MCF 10A (cell line): Measurements from ENCODE around the gene PGBD5. TPM values are rescaled to one million over a fixed set of nuclear protein-coding genes. Genes with fewer than 3 reads are reported as not detected.

Source experiments
- BruUV-seq: library from RNA; stranded (reverse); fragments of 400-500 nt; replicated peaks from 2 replicates; lab custom pipeline; 2021; lab: Mats Ljungman, UMichigan
- CTCF ChIA-PET: fragments of 300-600 bp; sonication (Branson Sonifier 250); formaldehyde crosslinking; extraction: SDS; loops from one replicate; lab custom pipeline; 2021; ENCODE audit warnings: antibody characterized with exemption, inconsistent platforms; lab: Yijun Ruan, JAX
- POLR2A ChIA-PET: fragments of 300-600, 350-650 bp; sonication (Branson Sonifier 250); formaldehyde crosslinking; extraction: SDS; loops from one replicate; lab custom pipeline; 2020; ENCODE audit warnings: antibody characterized with exemption, inconsistent platforms; lab: Yijun Ruan, JAX
- DNase-seq: peaks from one replicate; pipeline ENCODE4 v3.0.0-alpha.2; 2018; ENCODE audit not compliant: unreplicated experiment
- H3K27ac Mint-ChIP-seq: one replicate; pipeline ENCODE4 v1.8.0; 2022; ENCODE audit warnings: mild to moderate bottlenecking, low read depth, mixed read lengths; ENCODE audit not compliant: unreplicated experiment
- H3K27me3 Mint-ChIP-seq: one replicate; pipeline ENCODE4 v1.8.0; 2022; ENCODE audit warnings: mixed read lengths; ENCODE audit not compliant: insufficient read depth, unreplicated experiment
- H3K36me3 Mint-ChIP-seq: one replicate; pipeline ENCODE4 v1.8.0; 2022; ENCODE audit warnings: mild to moderate bottlenecking, moderate library complexity, mixed read lengths; ENCODE audit not compliant: insufficient read depth, unreplicated experiment
- H3K4me1 Mint-ChIP-seq: one replicate; pipeline ENCODE4 v1.8.0; 2022; ENCODE audit warnings: mixed read lengths; ENCODE audit not compliant: insufficient read depth, unreplicated experiment
- H3K4me3 Mint-ChIP-seq: one replicate; pipeline ENCODE4 v1.8.0; 2022; ENCODE audit warnings: mild to moderate bottlenecking, moderate library complexity, mixed read lengths; ENCODE audit not compliant: unreplicated experiment
- H3K9me3 Mint-ChIP-seq: one replicate; pipeline ENCODE4 v1.8.0; 2022; ENCODE audit warnings: mixed read lengths; ENCODE audit not compliant: unreplicated experiment
- intact Hi-C: fragments of 100-400 bp; cut with micrococcal nuclease; formaldehyde crosslinking; loops from 2 replicates; pipeline ENCODE4 v1.14.1; 2022
- total RNA-seq: library from RNA; stranded (reverse); gene quantifications from 2 replicates; pipeline ENCODE4 v1.2.3, GENCODE V29; 2022
- TF ChIP-seq, protein P1 (sequence below): fragments of 200-600 bp; IDR thresholded peaks from one replicate; pipeline ENCODE4 v1.8.0; 2022; ENCODE audit warnings: antibody characterized with exemption, mild to moderate bottlenecking; ENCODE audit not compliant: unreplicated experiment

Gene PGBD5
- total RNA-seq, 1 experiment from 2014 or later, result 1.2 TPM

GRCh38 chr1:230303069-230303468, 123.1 kb downstream of the PGBD5 start:
- H3K27ac Mint-ChIP-seq, result no peak overlapping the region
- H3K36me3 Mint-ChIP-seq, result no peaks in the 10 kb centered on the region
- TF ChIP-seq, protein P1, sequence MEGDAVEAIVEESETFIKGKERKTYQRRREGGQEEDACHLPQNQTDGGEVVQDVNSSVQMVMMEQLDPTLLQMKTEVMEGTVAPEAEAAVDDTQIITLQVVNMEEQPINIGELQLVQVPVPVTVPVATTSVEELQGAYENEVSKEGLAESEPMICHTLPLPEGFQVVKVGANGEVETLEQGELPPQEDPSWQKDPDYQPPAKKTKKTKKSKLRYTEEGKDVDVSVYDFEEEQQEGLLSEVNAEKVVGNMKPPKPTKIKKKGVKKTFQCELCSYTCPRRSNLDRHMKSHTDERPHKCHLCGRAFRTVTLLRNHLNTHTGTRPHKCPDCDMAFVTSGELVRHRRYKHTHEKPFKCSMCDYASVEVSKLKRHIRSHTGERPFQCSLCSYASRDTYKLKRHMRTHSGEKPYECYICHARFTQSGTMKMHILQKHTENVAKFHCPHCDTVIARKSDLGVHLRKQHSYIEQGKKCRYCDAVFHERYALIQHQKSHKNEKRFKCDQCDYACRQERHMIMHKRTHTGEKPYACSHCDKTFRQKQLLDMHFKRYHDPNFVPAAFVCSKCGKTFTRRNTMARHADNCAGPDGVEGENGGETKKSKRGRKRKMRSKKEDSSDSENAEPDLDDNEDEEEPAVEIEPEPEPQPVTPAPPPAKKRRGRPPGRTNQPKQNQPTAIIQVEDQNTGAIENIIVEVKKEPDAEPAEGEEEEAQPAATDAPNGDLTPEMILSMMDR, result no peak
- BruUV-seq, result no TSS peak
- DNase-seq, result no peak
- H3K9me3 Mint-ChIP-seq, result no peaks in the 10 kb centered on the region
- ChIA-PET CTCF (interaction anchor here (0.6 to 2.9 kb wide), 10 partner anchors 8 to 745 kb away, joined by 3 to 8 read pairs (median 4); partner anchors contain the start of gene ABCB10), POLR2A (interaction anchor here (0.6 to 1.6 kb wide), 2 partner anchors 25 to 1038 kb away, joined by 3 to 9 read pairs; no protein-coding TSS in a partner anchor)
- intact Hi-C loops, result no loop called here
- H3K4me3 Mint-ChIP-seq, result no peak overlapping the region
- H3K4me1 Mint-ChIP-seq, result peaks cover 28% of the 10 kb centered on the region
- no peaks in the 10 kb centered on the region for H3K27me3 Mint-ChIP-seq

GRCh38 chr1:230301822-230302221, 124.3 kb downstream of the PGBD5 start:
- no peak for DNase-seq
- no peaks in the 10 kb centered on the region for H3K27me3 Mint-ChIP-seq
- no TSS peak for BruUV-seq
- peaks cover 16% of the 10 kb centered on the region for H3K4me1 Mint-ChIP-seq
- no peak overlapping the region for H3K27ac Mint-ChIP-seq
- H3K36me3 Mint-ChIP-seq, result no peaks in the 10 kb centered on the region
- no peak overlapping the region for H3K4me3 Mint-ChIP-seq
- CTCF ChIA-PET, result interaction anchor here (0.6 to 1.4 kb wide), 5 partner anchors 12 to 640 kb away, joined by 3 to 4 read pairs (median 3); no protein-coding TSS in a partner anchor
- no peaks in the 10 kb centered on the region for H3K9me3 Mint-ChIP-seq
- intact Hi-C loops, result no loop called here
- TF ChIP-seq, protein P1, result no peak
- POLR2A ChIA-PET, result no interaction called here

DNA sequence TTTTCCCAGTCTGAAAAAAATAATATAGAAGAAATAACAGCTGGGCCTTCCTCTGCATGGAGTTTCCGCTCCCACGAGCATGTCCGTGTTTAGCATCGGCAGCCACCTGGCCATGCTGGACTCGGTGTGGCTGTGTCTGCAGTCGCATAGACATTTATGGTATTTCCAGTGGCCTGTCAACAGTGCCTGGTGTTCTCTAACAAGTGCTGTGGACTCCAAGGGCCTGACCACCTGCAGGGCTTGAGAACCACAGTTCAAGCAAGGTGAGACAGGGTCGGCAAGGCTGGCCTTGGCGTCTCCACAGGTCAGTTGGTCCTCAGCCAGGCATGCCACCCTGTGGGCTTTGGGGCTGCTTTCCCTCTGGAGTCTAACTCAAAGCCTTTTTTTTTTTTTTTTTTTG, 124.8 kb downstream of the PGBD5 start:
- CTCF ChIA-PET, result interaction anchor here (0.6 to 1.2 kb wide), 2 partner anchors 640 to 953 kb away, joined by 3 read pairs; no protein-coding TSS in a partner anchor
- DNase-seq, result no peak
- intact Hi-C loops, result no loop called here
- no TSS peak for BruUV-seq
- H3K36me3 Mint-ChIP-seq, result no peaks in the 10 kb centered on the region
- no peaks in the 10 kb centered on the region for H3K27me3 Mint-ChIP-seq
- TF ChIP-seq, protein P1, result no peak
- no peaks in the 10 kb centered on the region for H3K9me3 Mint-ChIP-seq
- H3K27ac Mint-ChIP-seq, result no peak overlapping the region
- H3K4me3 Mint-ChIP-seq, result no peak overlapping the region
- H3K4me1 Mint-ChIP-seq, result peaks cover 15% of the 10 kb centered on the region
- POLR2A ChIA-PET, result interaction anchor here (0.7 kb wide), 1 partner anchor 14 kb away, joined by 3 read pairs; no protein-coding TSS in a partner anchor

GRCh38 chr1:230300322-230301301, 125.5 kb downstream of the PGBD5 start:
- H3K27ac Mint-ChIP-seq, result no peak overlapping the region
- intact Hi-C loops, result no loop called here
- POLR2A ChIA-PET, result interaction anchor here (0.7 kb wide), 1 partner anchor 13 kb away, joined by 3 read pairs; no protein-coding TSS in a partner anchor

More at GRCh38 chr1:230300322-230301301, 125.5 kb downstream of the PGBD5 start:
- Mint-ChIP-seq H3K4me1 (peaks cover 15% of the 10 kb centered on the region), H3K27me3 (no peaks in the 10 kb centered on the region), H3K9me3 (no peaks in the 10 kb centered on the region), H3K4me3 (no peak overlapping the region), H3K36me3 (no peaks in the 10 kb centered on the region)
- TF ChIP-seq, protein P1, result no peak
- CTCF ChIA-PET, result interaction anchor here (0.6 to 1.2 kb wide), 3 partner anchors 9 to 953 kb away, joined by 3 read pairs; no protein-coding TSS in a partner anchor
- BruUV-seq, result no TSS peak
- no peak for DNase-seq
